A673 (cell line): ENCODE measurements around the gene NDST1.

ENCODE experiments used
- CTCF ChIP-seq: fragments of 300-800, 200-600 bp; sonication (generic); conservative IDR thresholded peaks from 2 replicates; pipeline ENCODE4 v1.5.1; 2017; ENCODE audit warnings: low read depth, mild to moderate bottlenecking, antibody characterized with exemption, low read length, moderate library complexity, mixed read lengths
- EZH2 ChIP-seq: fragments of 200-600 bp; sonication (generic); IDR thresholded peaks from 2 replicates; pipeline ENCODE4 v1.6.1; 2017; ENCODE audit warnings: borderline replicate concordance, low read depth, mild to moderate bottlenecking, mixed read lengths, antibody characterized with exemption, low read length; ENCODE audit not compliant: poor library complexity, severe bottlenecking

- TF ChIP-seq CTCF: no peak
- no peak for TF ChIP-seq EZH2
Measured at GRCh38 chr5:150527808-150528207, 19.9 kb downstream of the NDST1 start.
